OCI-LY1 (cell line): ENCODE measurements around the gene KLHDC10.
"Not testable (repeated sequence)": the region's sequence is repeated elsewhere in the genome, so short reads cannot be mapped to it uniquely, and the experiment has no call there.

ENCODE experiments used
- H2AFZ ChIP-seq: fragments of 200-600 bp; sonication (generic), shearing (Covaris generic); 2 replicates; pipeline ENCODE4 v1.6.0; 2014; ENCODE audit warnings: antibody characterized with exemption, mild to moderate bottlenecking, low read length
- H3F3A ChIP-seq: fragments of 200-600 bp; sonication (generic), shearing (Covaris generic); 2 replicates; pipeline ENCODE4 v1.6.0; 2014; ENCODE audit warnings: mild to moderate bottlenecking, antibody characterized with exemption, low read length, moderate library complexity; ENCODE audit not compliant: insufficient read depth
- H3K27ac ChIP-seq: fragments of 200-600 bp; sonication (generic); 2 replicates; pipeline ENCODE4 v1.5.1; 2014; ENCODE audit warnings: low read length, mixed run types, mild to moderate bottlenecking, low read depth; ENCODE audit not compliant: poor library complexity, severe bottlenecking
- H3K27me3 ChIP-seq: fragments of 200-600 bp; sonication (generic); 2 replicates; pipeline ENCODE4 v1.6.0; 2014; ENCODE audit warnings: antibody characterized with exemption, mild to moderate bottlenecking, low read length, moderate library complexity; ENCODE audit not compliant: insufficient read depth
- H3K36me3 ChIP-seq: fragments of 200-600 bp; sonication (generic); 2 replicates; pipeline ENCODE4 v1.6.1; 2014; ENCODE audit warnings: mild to moderate bottlenecking, antibody characterized with exemption, low read length, moderate library complexity, mixed read lengths; ENCODE audit not compliant: insufficient read depth
- H3K4me1 ChIP-seq: fragments of 200-600 bp; sonication (generic); 2 replicates; pipeline ENCODE4 v1.5.1; 2014; ENCODE audit warnings: mild to moderate bottlenecking, low read length, moderate library complexity; ENCODE audit not compliant: insufficient read depth, severe bottlenecking
- H3K4me2 ChIP-seq: fragments of 200-600 bp; sonication (generic), shearing (Covaris generic); 2 replicates; pipeline ENCODE4 v1.6.1; 2014; ENCODE audit warnings: low read length
- H3K4me3 ChIP-seq: fragments of 200-600 bp; sonication (generic); 2 replicates; pipeline ENCODE4 v1.5.1; 2014; ENCODE audit warnings: low read length, low read depth, mild to moderate bottlenecking, mixed read lengths; ENCODE audit not compliant: poor library complexity, severe bottlenecking
- H3K79me2 ChIP-seq: fragments of 200-600 bp; shearing (Covaris generic); 2 replicates; pipeline ENCODE4 v1.6.1; 2016; ENCODE audit warnings: mixed run types, low read length, mixed read lengths; ENCODE audit not compliant: insufficient read depth
- H3K9ac ChIP-seq: fragments of 200-600 bp; sonication (generic), shearing (Covaris generic); 2 replicates; pipeline ENCODE4 v1.6.1; 2014; ENCODE audit warnings: mild to moderate bottlenecking, low read length, mixed read lengths
- H3K9me2 ChIP-seq: fragments of 200-600 bp; sonication (generic), shearing (Covaris generic); 2 replicates; pipeline ENCODE4 v1.6.1; 2014; ENCODE audit warnings: low read depth, mild to moderate bottlenecking, low read length, mixed read lengths
- H3K9me3 ChIP-seq: fragments of 200-600 bp; shearing (Covaris generic); 2 replicates; pipeline ENCODE4 v1.6.1; 2014; ENCODE audit warnings: low read length, mixed read lengths
- H4K20me1 ChIP-seq: fragments of 200-600 bp; sonication (generic), shearing (Covaris generic); 2 replicates; pipeline ENCODE4 v1.6.0; 2016; ENCODE audit warnings: mild to moderate bottlenecking, low read length; ENCODE audit not compliant: insufficient read depth
- CTCF ChIP-seq: fragments of 200-600 bp; sonication (generic), shearing (Covaris generic); IDR thresholded peaks from 2 replicates; pipeline ENCODE4 v1.5.1; 2017; ENCODE audit warnings: mild to moderate bottlenecking, antibody characterized with exemption, low read length, moderate library complexity, mixed read lengths
- EZH2 ChIP-seq: fragments of 200-600 bp; sonication (generic), shearing (Covaris generic); IDR thresholded peaks from 2 replicates; pipeline ENCODE4 v1.8.0; 2017; ENCODE audit warnings: borderline replicate concordance, mixed run types, mild to moderate bottlenecking, antibody characterized with exemption, low read length, moderate library complexity, mixed read lengths

Gene KLHDC10

GRCh38 chr7:130112662-130113425 lies 42.5 kb downstream of the KLHDC10 start:
- Histone ChIP-seq H3K36me3 (no peaks in the 10 kb centered on the region), H3K4me1 (peaks cover 24% of the 10 kb centered on the region), H3K4me3 (no peak overlapping the region), H3K27ac (no peak overlapping the region), H3K4me2 (no peak overlapping the region), H3K27me3 (no peaks in the 10 kb centered on the region), H3K9ac (no peak overlapping the region), H3F3A (no peaks in the 10 kb centered on the region), H2AFZ (no peak overlapping the region), H3K79me2 (no peaks in the 10 kb centered on the region), H4K20me1 (no peaks in the 10 kb centered on the region), H3K9me3 (peaks cover 2% of the 10 kb centered on the region; the same call in 1 of the 2 replicates), H3K9me2 (no peaks in the 10 kb centered on the region)
- TF ChIP-seq EZH2 (no peak), CTCF (no peak)

- H3K9ac ChIP-seq, H3K9me3 ChIP-seq, H3K27me3 ChIP-seq, H3K79me2 ChIP-seq, H4K20me1 ChIP-seq, H3F3A ChIP-seq, H3K9me2 ChIP-seq, H3K4me3 ChIP-seq, H3K27ac ChIP-seq, H3K36me3 ChIP-seq, H2AFZ ChIP-seq: not testable (repeated sequence)
- Histone ChIP-seq H3K4me1 (peaks cover 24% of the 10 kb centered on the region), H3K4me2 (peak overlapping the region; percentile 5; the same call in 1 of the 2 replicates)
Observed at GRCh38 chr7:130113426-130113805, 43.1 kb downstream of the KLHDC10 start.

GRCh38 chr7:130113887-130114286 lies 43.6 kb downstream of the KLHDC10 start:
- no peaks in the 10 kb centered on the region for H4K20me1 ChIP-seq
- H3F3A ChIP-seq: no peaks in the 10 kb centered on the region
- TF ChIP-seq CTCF (no peak), EZH2 (no peak)
- peaks cover 2% of the 10 kb centered on the region; the same call in 1 of the 2 replicates for H3K9me3 ChIP-seq
- H3K36me3 ChIP-seq: no peaks in the 10 kb centered on the region
- no peak overlapping the region for H3K9ac ChIP-seq
- no peak overlapping the region for H3K27ac ChIP-seq
- no peaks in the 10 kb centered on the region for H3K27me3 ChIP-seq
- H3K79me2 ChIP-seq: no peaks in the 10 kb centered on the region
- H2AFZ ChIP-seq: no peak overlapping the region
- H3K4me1 ChIP-seq: peaks cover 24% of the 10 kb centered on the region
- H3K9me2 ChIP-seq: no peaks in the 10 kb centered on the region
- H3K4me3 ChIP-seq: no peak overlapping the region
- H3K4me2 ChIP-seq: peak overlapping the region; percentile 5; the same call in 1 of the 2 replicates

- Histone ChIP-seq H3K4me2 (peak overlapping the region; percentile 5; the same call in 1 of the 2 replicates), H4K20me1 (no peaks in the 10 kb centered on the region), H3K9me3 (peaks cover 2% of the 10 kb centered on the region; the same call in 1 of the 2 replicates), H2AFZ (no peak overlapping the region), H3K27ac (no peak overlapping the region), H3K4me1 (peaks cover 24% of the 10 kb centered on the region), H3K36me3 (no peaks in the 10 kb centered on the region), H3K79me2 (no peaks in the 10 kb centered on the region), H3K9ac (no peak overlapping the region), H3F3A (no peaks in the 10 kb centered on the region), H3K27me3 (no peaks in the 10 kb centered on the region), H3K9me2 (no peaks in the 10 kb centered on the region), H3K4me3 (no peak overlapping the region)
- TF ChIP-seq EZH2 (no peak), CTCF (no peak)
Observed at GRCh38 chr7:130114374-130114773, 44.0 kb downstream of the KLHDC10 start.
